ENCODE measurements around the gene DUSP15. TPM values are rescaled to one million over a fixed set of nuclear protein-coding genes. Genes with fewer than 3 reads are reported as not detected.

DUSP15 gene
- total and polyA plus RNA-seq, 8 donors = 0.35 to 4.3 (median 1.4) TPM

GRCh38 chr20:31915491-31916280 lies 45.4 kb upstream of the DUSP15 start:
- H3K36me3 ChIP-seq = no peaks in the 10 kb centered on the region
- FAIRE-seq (no peak), DNase-seq (no peak), ATAC-seq (no peak)
- H3K4me1 ChIP-seq = no peaks in the 10 kb centered on the region
- intact Hi-C loops (cut with DNase I) = no loop called here
- no peak for TF ChIP-seq CTCF (IDR thresholded peaks at IDR 0.05)
- no peaks in the 10 kb centered on the region for H3K9me3 ChIP-seq
- H3K27ac ChIP-seq = no peak overlapping the region
- no peaks in the 10 kb centered on the region for H3K27me3 ChIP-seq
- WGBS, 2 donors = 30 to 33% methylated on average over 7 of the region's 7 CpGs
- no peak overlapping the region for H3K4me3 ChIP-seq

GRCh38 chr20:31914170-31914569 lies 43.8 kb upstream of the DUSP15 start:
- WGBS, 2 donors = 78 to 81% methylated on average over 5 of the region's 5 CpGs
- H3K4me3 ChIP-seq = no peak overlapping the region
- no peaks in the 10 kb centered on the region for H3K9me3 ChIP-seq
- no peaks in the 10 kb centered on the region for H3K4me1 ChIP-seq
- ATAC-seq (no peak), DNase-seq (no peak), FAIRE-seq (no peak)
- intact Hi-C loops (cut with DNase I) = no loop called here
- H3K36me3 ChIP-seq = no peaks in the 10 kb centered on the region
- no peaks in the 10 kb centered on the region for H3K27me3 ChIP-seq
- H3K27ac ChIP-seq = no peak overlapping the region
- no peak for TF ChIP-seq CTCF (IDR thresholded peaks at IDR 0.05)

- no peak for DNase-seq
- Histone ChIP-seq H3K27ac (no peak overlapping the region), H3K9me3 (no peaks in the 10 kb centered on the region), H3K4me1 (no peaks in the 10 kb centered on the region), H3K4me3 (no peak overlapping the region), H3K27me3 (no peaks in the 10 kb centered on the region), H3K36me3 (no peaks in the 10 kb centered on the region)
- intact Hi-C loops (cut with DNase I) = no loop called here
- no peak for TF ChIP-seq CTCF (IDR thresholded peaks at IDR 0.05)
- WGBS, 2 donors = 69 to 73% methylated on average over 15 of the region's 15 CpGs
- ATAC-seq = no peak
- FAIRE-seq = no peak
Measured at GRCh38 chr20:31913431-31914157, 43.3 kb upstream of the DUSP15 start.

GRCh38 chr20:31910071-31910803 lies 39.9 kb upstream of the DUSP15 start:
- TF ChIP-seq CTCF (IDR thresholded peaks at IDR 0.05) = no peak
- ATAC-seq = no peak
- no peaks in the 10 kb centered on the region for H3K9me3 ChIP-seq
- WGBS, 2 donors = 72 to 78% methylated on average over 4 of the region's 4 CpGs
- H3K27me3 ChIP-seq = no peaks in the 10 kb centered on the region
- no peak overlapping the region for H3K4me3 ChIP-seq
- no peak for DNase-seq
- no peaks in the 10 kb centered on the region for H3K4me1 ChIP-seq
- FAIRE-seq = no peak
- intact Hi-C loops (cut with DNase I) = no loop called here
- H3K27ac ChIP-seq = no peak overlapping the region
- no peaks in the 10 kb centered on the region for H3K36me3 ChIP-seq
